ENCODE measurements around the gene MED22.

DNA sequence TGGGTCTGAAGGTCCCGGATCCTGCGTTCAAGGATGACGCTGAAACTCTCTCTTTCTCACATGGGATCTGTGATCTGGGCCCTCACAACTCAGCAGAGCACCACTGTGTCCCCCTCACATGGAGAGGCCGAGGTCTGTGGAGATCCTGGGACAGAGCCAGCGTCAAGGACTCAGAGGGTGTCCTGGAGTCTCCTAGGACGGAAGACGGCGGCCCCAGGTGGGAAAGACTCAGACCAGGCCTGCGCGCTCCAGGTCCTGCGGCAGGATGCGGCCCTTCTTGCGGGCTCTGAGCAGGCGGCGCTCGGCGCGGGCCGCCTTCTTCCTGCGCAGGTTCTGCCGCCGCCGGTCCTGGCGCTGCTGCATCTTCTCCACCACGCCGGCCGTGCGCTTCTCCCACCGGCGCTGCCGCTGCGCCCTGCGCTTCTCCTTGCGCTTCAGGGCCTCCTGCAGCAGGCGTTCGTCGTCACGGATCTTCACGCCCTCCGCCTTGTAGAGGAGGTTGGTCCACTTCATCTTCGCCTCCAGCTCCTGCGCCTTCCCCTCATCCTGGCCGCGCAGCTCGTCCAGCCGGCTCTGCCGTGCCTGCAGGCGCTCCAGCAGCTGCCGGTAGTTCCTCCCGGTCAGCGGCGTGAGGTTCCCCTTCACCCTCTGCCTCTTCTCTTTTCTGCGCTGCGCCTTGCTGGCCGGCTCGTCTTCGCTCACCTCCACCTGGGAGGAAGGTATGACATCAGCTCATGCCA lies 16.1 kb downstream of the MED22 start:
- TF ChIP-seq, protein P1, sequence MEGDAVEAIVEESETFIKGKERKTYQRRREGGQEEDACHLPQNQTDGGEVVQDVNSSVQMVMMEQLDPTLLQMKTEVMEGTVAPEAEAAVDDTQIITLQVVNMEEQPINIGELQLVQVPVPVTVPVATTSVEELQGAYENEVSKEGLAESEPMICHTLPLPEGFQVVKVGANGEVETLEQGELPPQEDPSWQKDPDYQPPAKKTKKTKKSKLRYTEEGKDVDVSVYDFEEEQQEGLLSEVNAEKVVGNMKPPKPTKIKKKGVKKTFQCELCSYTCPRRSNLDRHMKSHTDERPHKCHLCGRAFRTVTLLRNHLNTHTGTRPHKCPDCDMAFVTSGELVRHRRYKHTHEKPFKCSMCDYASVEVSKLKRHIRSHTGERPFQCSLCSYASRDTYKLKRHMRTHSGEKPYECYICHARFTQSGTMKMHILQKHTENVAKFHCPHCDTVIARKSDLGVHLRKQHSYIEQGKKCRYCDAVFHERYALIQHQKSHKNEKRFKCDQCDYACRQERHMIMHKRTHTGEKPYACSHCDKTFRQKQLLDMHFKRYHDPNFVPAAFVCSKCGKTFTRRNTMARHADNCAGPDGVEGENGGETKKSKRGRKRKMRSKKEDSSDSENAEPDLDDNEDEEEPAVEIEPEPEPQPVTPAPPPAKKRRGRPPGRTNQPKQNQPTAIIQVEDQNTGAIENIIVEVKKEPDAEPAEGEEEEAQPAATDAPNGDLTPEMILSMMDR (IDR thresholded peaks at IDR 0.05) = no peak
- no peak for TF ChIP-seq ZFX (IDR thresholded peaks at IDR 0.05; ENCODE audit: borderline replicate concordance)

Data from 22Rv1 (cell line).